ENCODE data around the gene TMEM236.
A peak's percentile ranks its signal among the peaks of the same experiment; 100 is the strongest.

The TMEM236 gene

GRCh38 chr10:17740668-17741067 lies 11.3 kb upstream of the TMEM236 start:
- no peak for DNase-seq (ENCODE audit: low spot score)

- peak; percentile 21 for DNase-seq (ENCODE audit: low spot score)
Observed at GRCh38 chr10:17742918-17743317, 9.1 kb upstream of the TMEM236 start.

- no peak for DNase-seq (ENCODE audit: low spot score)
Observed at GRCh38 chr10:17743437-17743836, 8.6 kb upstream of the TMEM236 start.

- DNase-seq (ENCODE audit: low spot score): no peak
Observed at GRCh38 chr10:17744341-17744861, 7.6 kb upstream of the TMEM236 start.

GRCh38 chr10:17747883-17748550 lies 4.0 kb upstream of the TMEM236 start:
- no peak for DNase-seq (ENCODE audit: low spot score)

GRCh38 chr10:17749890-17750289 lies 2.1 kb upstream of the TMEM236 start:
- no peak for DNase-seq (ENCODE audit: low spot score)

GRCh38 chr10:17756557-17757217 lies 4.7 kb downstream of the TMEM236 start:
- DNase-seq (ENCODE audit: low spot score): peak; percentile 17

GRCh38 chr10:17758200-17758599 lies 6.2 kb downstream of the TMEM236 start:
- no peak for DNase-seq (ENCODE audit: low spot score)

GRCh38 chr10:17758896-17759295 lies 6.9 kb downstream of the TMEM236 start:
- DNase-seq (ENCODE audit: low spot score): no peak

- no peak for DNase-seq (ENCODE audit: low spot score)
Observed at GRCh38 chr10:17764142-17764541, 12.1 kb downstream of the TMEM236 start.

- DNase-seq (ENCODE audit: low spot score): no peak
Observed at GRCh38 chr10:17765602-17766001, 13.6 kb downstream of the TMEM236 start.

GRCh38 chr10:17766731-17767130 lies 14.7 kb downstream of the TMEM236 start:
- no peak for DNase-seq (ENCODE audit: low spot score)

- no peak for DNase-seq (ENCODE audit: low spot score)
Observed at GRCh38 chr10:17768496-17768895, 16.5 kb downstream of the TMEM236 start.

GRCh38 chr10:17768957-17769356 lies 17.0 kb downstream of the TMEM236 start:
- DNase-seq (ENCODE audit: low spot score): no peak

- DNase-seq (ENCODE audit: low spot score): no peak
Observed at GRCh38 chr10:17771017-17771416, 19.0 kb downstream of the TMEM236 start.

GRCh38 chr10:17779784-17780183 lies 27.8 kb downstream of the TMEM236 start:
- DNase-seq (ENCODE audit: low spot score): no peak

GRCh38 chr10:17780727-17781126 lies 28.7 kb downstream of the TMEM236 start:
- DNase-seq (ENCODE audit: low spot score): no peak

GRCh38 chr10:17781856-17782255 lies 29.9 kb downstream of the TMEM236 start:
- DNase-seq (ENCODE audit: low spot score): peak; percentile 27

GRCh38 chr10:17782921-17783665 lies 31.1 kb downstream of the TMEM236 start:
- DNase-seq (ENCODE audit: low spot score): no peak

- DNase-seq (ENCODE audit: low spot score): no peak
Observed at GRCh38 chr10:17783751-17784150, 31.8 kb downstream of the TMEM236 start.

- DNase-seq (ENCODE audit: low spot score): no peak
Observed at GRCh38 chr10:17784688-17785087, 32.7 kb downstream of the TMEM236 start.

GRCh38 chr10:17785276-17785930 lies 33.4 kb downstream of the TMEM236 start:
- no peak for DNase-seq (ENCODE audit: low spot score)
